GM12865 (cell line): ENCODE measurements around the gene PTCHD4.

Experiments used
- DNase-seq: peaks from one replicate; pipeline ENCODE4 v3.0.0; 2010; ENCODE audit warnings: low read depth
- H3K4me3 ChIP-seq: 2 replicates; pipeline ENCODE4 v1.5.1; 2011; ENCODE audit warnings: mild to moderate bottlenecking, low read depth, low read length, control low read depth
- TF ChIP-seq, protein P1 (sequence below): IDR thresholded peaks from 2 replicates; pipeline ENCODE4 v1.5.1; 2011; ENCODE audit warnings: low read length, control low read depth, low read depth, inconsistent platforms; ENCODE audit not compliant: insufficient read depth; ENCODE audit errors: missing control alignments

Gene PTCHD4

DNA sequence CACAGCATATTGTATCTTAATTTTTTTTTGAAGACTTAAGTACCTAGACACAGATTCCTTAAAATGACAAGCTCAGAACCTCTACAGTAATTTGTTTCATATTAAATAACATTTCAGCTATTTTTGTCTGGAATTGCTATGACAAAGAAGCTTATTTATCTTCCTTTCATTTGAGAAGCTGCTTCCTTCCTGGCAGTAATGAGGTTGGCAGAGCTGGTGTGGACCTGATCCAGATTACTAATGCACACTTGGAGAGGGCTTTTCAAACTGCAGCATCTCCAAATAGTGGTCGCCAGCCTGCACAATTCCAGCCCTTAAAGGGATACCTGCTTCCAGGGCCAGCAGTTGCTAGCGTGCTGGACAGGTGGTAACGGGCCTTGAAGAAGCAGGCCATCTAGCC lies 12.1 kb downstream of the PTCHD4 start:
- H3K4me3 ChIP-seq: no peak overlapping the region
- no peak for DNase-seq
- TF ChIP-seq, protein P1, sequence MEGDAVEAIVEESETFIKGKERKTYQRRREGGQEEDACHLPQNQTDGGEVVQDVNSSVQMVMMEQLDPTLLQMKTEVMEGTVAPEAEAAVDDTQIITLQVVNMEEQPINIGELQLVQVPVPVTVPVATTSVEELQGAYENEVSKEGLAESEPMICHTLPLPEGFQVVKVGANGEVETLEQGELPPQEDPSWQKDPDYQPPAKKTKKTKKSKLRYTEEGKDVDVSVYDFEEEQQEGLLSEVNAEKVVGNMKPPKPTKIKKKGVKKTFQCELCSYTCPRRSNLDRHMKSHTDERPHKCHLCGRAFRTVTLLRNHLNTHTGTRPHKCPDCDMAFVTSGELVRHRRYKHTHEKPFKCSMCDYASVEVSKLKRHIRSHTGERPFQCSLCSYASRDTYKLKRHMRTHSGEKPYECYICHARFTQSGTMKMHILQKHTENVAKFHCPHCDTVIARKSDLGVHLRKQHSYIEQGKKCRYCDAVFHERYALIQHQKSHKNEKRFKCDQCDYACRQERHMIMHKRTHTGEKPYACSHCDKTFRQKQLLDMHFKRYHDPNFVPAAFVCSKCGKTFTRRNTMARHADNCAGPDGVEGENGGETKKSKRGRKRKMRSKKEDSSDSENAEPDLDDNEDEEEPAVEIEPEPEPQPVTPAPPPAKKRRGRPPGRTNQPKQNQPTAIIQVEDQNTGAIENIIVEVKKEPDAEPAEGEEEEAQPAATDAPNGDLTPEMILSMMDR: no peak

DNA sequence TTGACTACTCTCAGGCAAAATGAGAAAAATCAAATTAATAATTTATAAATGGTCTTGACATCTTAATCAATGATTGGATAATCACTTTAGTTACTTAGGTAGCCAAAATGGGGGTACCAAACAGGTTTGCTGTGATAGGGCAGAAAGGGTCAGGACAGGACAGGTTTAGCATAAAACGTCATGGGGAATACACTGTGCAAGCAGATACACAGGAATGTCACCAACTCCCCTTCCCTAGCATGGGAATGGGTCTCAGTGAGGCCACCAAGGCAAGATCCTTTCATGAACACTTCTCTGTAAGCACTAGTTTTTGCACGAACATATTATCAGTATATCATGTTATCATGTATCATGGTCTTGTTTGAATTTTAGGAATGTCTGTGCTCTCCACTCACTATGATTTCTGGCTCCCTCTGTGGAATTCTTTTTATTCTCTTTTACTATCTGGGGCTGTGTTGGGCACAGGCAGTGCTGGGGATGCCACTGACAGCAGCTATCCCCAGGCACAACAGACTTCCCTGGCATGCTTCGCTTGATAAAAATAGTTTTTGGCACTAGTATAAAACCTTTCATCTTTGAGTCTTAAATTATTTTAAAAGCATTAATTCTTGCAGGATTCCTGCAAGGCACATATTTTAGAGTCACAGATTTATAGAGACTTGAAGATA lies 18.3 kb downstream of the PTCHD4 start:
- no peak for DNase-seq
- TF ChIP-seq, protein P1: no peak
- no peak overlapping the region for H3K4me3 ChIP-seq

GRCh38 chr6:48090546-48090945 lies 20.5 kb downstream of the PTCHD4 start:
- TF ChIP-seq, protein P1: no peak
- H3K4me3 ChIP-seq: no peak overlapping the region
- no peak for DNase-seq

DNA sequence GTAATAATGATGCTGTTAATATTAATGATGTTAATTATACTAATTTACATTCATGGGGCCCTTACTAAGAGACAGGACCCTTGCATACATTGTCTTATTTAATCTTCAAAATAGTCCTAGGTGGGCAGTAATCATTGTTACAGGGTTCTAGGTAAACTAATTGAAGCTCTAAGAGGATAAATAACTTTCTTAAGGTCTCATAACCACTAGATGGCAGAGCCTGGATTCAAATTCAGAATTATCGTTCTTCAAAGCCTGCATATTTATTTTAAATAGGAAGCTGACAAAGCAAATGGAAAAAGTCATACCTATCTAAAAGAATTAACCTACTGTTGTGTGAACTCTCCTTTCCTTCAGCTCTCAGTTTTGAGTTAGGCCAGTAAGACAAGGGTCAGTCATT lies 23.5 kb downstream of the PTCHD4 start:
- TF ChIP-seq, protein P1: no peak
- H3K4me3 ChIP-seq: no peak overlapping the region
- DNase-seq: peak; percentile 14

DNA sequence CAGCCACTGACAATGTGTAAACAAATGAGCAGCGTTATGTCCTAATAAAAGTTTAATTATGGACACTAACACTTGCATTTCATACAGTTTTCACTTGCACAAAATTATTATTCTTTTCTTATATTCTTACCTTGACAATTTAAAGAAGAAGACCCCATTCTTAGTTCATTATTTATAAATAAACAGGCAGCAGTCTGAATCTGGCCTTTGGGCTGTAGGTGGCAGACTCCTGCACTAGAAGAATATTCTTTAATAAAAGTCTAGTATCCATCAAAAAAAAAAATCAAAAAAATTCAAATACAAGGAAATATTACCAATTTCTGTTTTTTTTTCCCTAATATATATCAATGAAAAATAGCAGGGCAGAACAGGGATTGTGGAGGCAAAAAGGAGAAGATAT lies 24.8 kb downstream of the PTCHD4 start:
- DNase-seq: no peak
- TF ChIP-seq, protein P1: no peak
- H3K4me3 ChIP-seq: no peak overlapping the region

DNA sequence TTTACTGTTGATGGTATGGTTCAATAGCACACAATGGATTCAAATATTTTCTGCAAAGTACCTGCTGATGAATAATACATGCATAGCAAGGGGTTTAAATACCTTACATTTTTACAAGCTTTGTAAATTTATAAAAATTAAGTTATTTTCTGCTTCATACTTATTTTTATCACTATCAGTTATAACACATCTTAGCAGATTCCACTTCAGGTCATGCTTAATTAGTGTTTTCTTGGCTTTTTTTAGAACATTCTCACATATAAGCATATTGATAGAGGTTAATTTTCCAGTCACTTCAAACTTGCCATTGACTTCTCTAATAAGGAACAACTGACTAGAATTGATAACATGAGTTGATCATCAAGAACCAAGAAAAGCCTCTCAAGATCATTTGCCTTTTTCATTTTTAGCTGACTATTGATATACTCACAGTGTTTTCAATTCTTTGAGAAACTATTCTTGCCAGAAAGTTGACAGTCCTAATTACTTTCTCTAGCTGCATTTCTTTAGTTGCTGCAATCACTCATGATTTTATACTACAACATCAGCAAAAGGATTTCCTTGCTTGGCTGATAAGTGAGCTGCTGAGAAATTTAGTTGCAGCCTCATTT lies 25.8 kb downstream of the PTCHD4 start:
- no peak for DNase-seq
- H3K4me3 ChIP-seq: no peak overlapping the region
- TF ChIP-seq, protein P1: no peak

- TF ChIP-seq, protein P1: no peak
- H3K4me3 ChIP-seq: no peak overlapping the region
- DNase-seq: no peak
Observed at GRCh38 chr6:48084201-48084600, 26.8 kb downstream of the PTCHD4 start.
